IMR-90 (cell line): Measurements from ENCODE around the gene STK35. TPM values are rescaled to one million over a fixed set of nuclear protein-coding genes. Genes with fewer than 3 reads are reported as not detected.

Source experiments
- ATAC-seq: fragments of 200-7000 bp; cut with Tn5 transposase; 2 replicates; pipeline ENCODE4 v1.9.1; 2020; ENCODE audit warnings: low read depth, mild to moderate bottlenecking, moderate library complexity
- BruUV-seq: library from RNA; stranded (reverse); fragments of 400-500 nt; replicated peaks from 2 replicates; lab custom pipeline; 2021; lab: Mats Ljungman, UMichigan
- CTCF ChIA-PET: fragments of 300-600 bp; formaldehyde crosslinking; extraction: SDS; loops from one replicate; lab custom pipeline; 2021; ENCODE audit warnings: antibody characterized with exemption; lab: Yijun Ruan, JAX
- POLR2A ChIA-PET: fragments of 300-600 bp; sonication (Branson Sonifier 250); formaldehyde crosslinking; loops from one replicate; lab custom pipeline; 2022; ENCODE audit warnings: antibody characterized with exemption; ENCODE audit not compliant: unreplicated experiment; lab: Charles Lee
- DNase-seq: peaks from one replicate; pipeline ENCODE4 v3.0.0; 2013
- H2AFZ ChIP-seq: replicated peaks from 2 replicates; pipeline ENCODE3; 2013; ENCODE audit warnings: low read length, mild to moderate bottlenecking; ENCODE audit not compliant: poor library complexity
- H2AK5ac ChIP-seq: 2 replicates; pipeline ENCODE4 v1.6.1; 2013; ENCODE audit warnings: low read depth, low read length, inconsistent platforms
- H2AK9ac ChIP-seq: replicated peaks from 2 replicates; pipeline ENCODE3; 2013; ENCODE audit warnings: mild to moderate bottlenecking, low read depth, low read length, moderate library complexity; ENCODE audit not compliant: poor library complexity
- H2BK120ac ChIP-seq: 2 replicates; pipeline ENCODE4 v1.6.1; 2013; ENCODE audit warnings: low read depth, low read length, inconsistent platforms
- H2BK15ac ChIP-seq: 3 replicates; pipeline ENCODE4 v1.6.1; 2013; ENCODE audit warnings: low read depth, low read length, inconsistent platforms
- H2BK20ac ChIP-seq: 2 replicates; pipeline ENCODE4 v1.6.1; 2013; ENCODE audit warnings: low read depth, mild to moderate bottlenecking, inconsistent platforms, low read length, moderate library complexity
- H2BK5ac ChIP-seq: 2 replicates; pipeline ENCODE4 v1.6.1; 2013; ENCODE audit warnings: mild to moderate bottlenecking, low read depth, low read length, inconsistent platforms; ENCODE audit not compliant: poor library complexity, severe bottlenecking
- H3K14ac ChIP-seq: replicated peaks from 2 replicates; pipeline ENCODE4 v1.6.1; 2013; ENCODE audit warnings: low read depth, low read length, inconsistent platforms
- H3K18ac ChIP-seq: 2 replicates; pipeline ENCODE4 v1.6.1; 2013; ENCODE audit warnings: low read depth, low read length, control low read depth
- H3K23ac ChIP-seq: 2 replicates; pipeline ENCODE4 v1.6.1; 2013; ENCODE audit warnings: low read depth, low read length, inconsistent platforms
- H3K27ac ChIP-seq: 2 replicates; pipeline ENCODE4 v1.5.1; 2013; ENCODE audit warnings: mild to moderate bottlenecking, control low read depth, low read length; ENCODE audit not compliant: insufficient read depth
- H3K27me3 ChIP-seq: 2 replicates; pipeline ENCODE4 v1.6.1; 2013; ENCODE audit warnings: low read length; ENCODE audit not compliant: control insufficient read depth, insufficient read depth
- H3K36me3 ChIP-seq: 2 replicates; pipeline ENCODE4 v1.6.1; 2013; ENCODE audit warnings: low read length, mixed read lengths; ENCODE audit not compliant: control insufficient read depth, insufficient read depth
- H3K4ac ChIP-seq: 2 replicates; pipeline ENCODE4 v1.6.1; 2013; ENCODE audit warnings: low read depth, low read length, inconsistent platforms
- H3K4me1 ChIP-seq: 2 replicates; pipeline ENCODE4 v1.6.1; 2013; ENCODE audit warnings: low read length, mixed read lengths; ENCODE audit not compliant: control insufficient read depth, insufficient read depth
- H3K4me2 ChIP-seq: 2 replicates; pipeline ENCODE4 v1.6.1; 2013; ENCODE audit warnings: low read depth, mild to moderate bottlenecking, control low read depth, low read length, moderate library complexity
- H3K4me3 ChIP-seq: 2 replicates; pipeline ENCODE4 v1.5.1; 2013; ENCODE audit warnings: low read depth, mild to moderate bottlenecking, control low read depth, low read length, moderate library complexity; ENCODE audit not compliant: insufficient read depth
- H3K56ac ChIP-seq: 2 replicates; pipeline ENCODE4 v1.6.1; 2013; ENCODE audit warnings: low read length, inconsistent platforms; ENCODE audit not compliant: insufficient read depth; ENCODE audit errors: extremely low read depth
- H3K79me1 ChIP-seq, 2 experiments: 2 replicates each; pipeline ENCODE4 v1.6.1; 2013; ENCODE audit warnings: low read length in 2 of 2, inconsistent platforms in 1 of 2, low read depth in 1 of 2
- H3K9ac ChIP-seq: 2 replicates; pipeline ENCODE4 v1.6.1; 2013; ENCODE audit warnings: low read depth, low read length, control low read depth
- H3K9me1 ChIP-seq: 2 replicates; pipeline ENCODE4 v1.6.1; 2013; ENCODE audit warnings: low read length, inconsistent platforms; ENCODE audit not compliant: insufficient read depth
- H3K9me3 ChIP-seq: 2 replicates; pipeline ENCODE4 v1.6.1; 2013; ENCODE audit warnings: low read length; ENCODE audit not compliant: control insufficient read depth, insufficient read depth
- H4K20me1 ChIP-seq: 2 replicates; pipeline ENCODE4 v1.6.1; 2013; ENCODE audit warnings: low read length, inconsistent platforms; ENCODE audit not compliant: insufficient read depth
- H4K5ac ChIP-seq: 2 replicates; pipeline ENCODE4 v1.6.1; 2013; ENCODE audit warnings: mild to moderate bottlenecking, low read depth, low read length, control low read depth
- H4K8ac ChIP-seq, 2 experiments: 2 replicates each; pipeline ENCODE4 v1.6.1; 2013; ENCODE audit warnings: low read depth in 2 of 2, low read length in 2 of 2, control low read depth in 1 of 2, inconsistent platforms in 1 of 2
- H4K91ac ChIP-seq: 2 replicates; pipeline ENCODE4 v1.6.1; 2013; ENCODE audit warnings: low read depth, low read length, inconsistent platforms; ENCODE audit not compliant: insufficient read depth
- BHLHE40 ChIP-seq: fragments of 150-350 bp; IDR thresholded peaks from 2 replicates; pipeline ENCODE4 v1.6.1; 2016; ENCODE audit warnings: mild to moderate bottlenecking, low read depth, low read length
- CEBPB ChIP-seq: IDR thresholded peaks from 2 replicates; pipeline ENCODE4 v1.6.1; 2012; ENCODE audit warnings: low read depth, low read length, improper control_type of control experiment
- CHD1 ChIP-seq: IDR thresholded peaks from 2 replicates; pipeline ENCODE4 v1.6.1; 2012; ENCODE audit warnings: low read depth, low read length, improper control_type of control experiment
- FOS ChIP-seq: fragments of 150-350 bp; IDR thresholded peaks from 2 replicates; pipeline ENCODE4 v1.6.1; 2016; ENCODE audit warnings: low read depth, low read length
- MAFK ChIP-seq: IDR thresholded peaks from 2 replicates; pipeline ENCODE4 v1.6.1; 2012; ENCODE audit warnings: low read depth, low read length, improper control_type of control experiment
- MAZ ChIP-seq: IDR thresholded peaks from 2 replicates; pipeline ENCODE4 v1.6.1; 2012; ENCODE audit warnings: low read depth, mild to moderate bottlenecking, low read length, improper control_type of control experiment, moderate library complexity, borderline replicate concordance
- NFE2L2 ChIP-seq: fragments of 150-350 bp; IDR thresholded peaks from 2 replicates; pipeline ENCODE4 v1.6.1; 2016; ENCODE audit warnings: low read depth, mild to moderate bottlenecking, low read length
- RAD21 ChIP-seq: IDR thresholded peaks from 2 replicates; pipeline ENCODE4 v1.6.1; 2012; ENCODE audit warnings: low read length, improper control_type of control experiment
- RCOR1 ChIP-seq: IDR thresholded peaks from 2 replicates; pipeline ENCODE4 v1.6.1; 2012; ENCODE audit warnings: mild to moderate bottlenecking, low read length, improper control_type of control experiment; ENCODE audit not compliant: insufficient replicate concordance
- RFX5 ChIP-seq: IDR thresholded peaks from 2 replicates; pipeline ENCODE4 v1.8.0; 2012; ENCODE audit warnings: low read depth, mild to moderate bottlenecking, low read length, moderate library complexity
- SMC3 ChIP-seq: fragments of 150-350 bp; IDR thresholded peaks from 2 replicates; pipeline ENCODE4 v1.6.1; 2016; ENCODE audit warnings: low read depth, mild to moderate bottlenecking, antibody characterized with exemption, low read length, moderate library complexity
- WGBS, 2 experiments: methylation state at CpG; one replicate each; pipeline versions ENCODE4 v1.1.5 to v1.1.7; 2013; ENCODE audit warnings: missing lambda C conversion rate in 2 of 2; ENCODE audit not compliant: insufficient read length in 1 of 2; ENCODE audit errors: extremely low coverage in 2 of 2; 5-methylcytosine and 5-hydroxymethylcytosine counted together
- dilution Hi-C: fragments of 300-500 bp; cut with HindIII; formaldehyde crosslinking; loops from one replicate; pipeline ENCODE4 v1.14.3; 2018; ENCODE audit warnings: low sequenced_read_pairs; ENCODE audit not compliant: unreplicated experiment
- in situ Hi-C: fragments of 300-500 bp; cut with MboI; formaldehyde crosslinking; loops from 3 replicates; pipeline ENCODE4 v1.14.3; 2019; ENCODE audit warnings: low sequenced_read_pairs, inconsistent platforms, mixed read lengths
- intact Hi-C: fragments of 100-400 bp; cut with micrococcal nuclease; formaldehyde crosslinking; loops from 2 replicates; pipeline ENCODE4 v1.10.0; 2022
- polyA plus RNA-seq, 3 experiments: library from polyadenylated mRNA; depleted of rRNA; stranded (reverse); fragments of >200 nt; gene quantifications; 2 replicates each; pipeline ENCODE4 v1.2.3, GENCODE V29; 2012; ENCODE audit warnings: low replicate concordance in 1 of 3
- total RNA-seq: library from RNA; depleted of rRNA; stranded (reverse); fragments of >200 nt; gene quantifications from 2 replicates; pipeline ENCODE4 v1.2.3, GENCODE V29; 2012
- TF ChIP-seq, protein P1 (sequence below): fragments of 150-350 bp; IDR thresholded peaks from 2 replicates; pipeline ENCODE4 v1.6.1; 2016; ENCODE audit warnings: low read depth, mild to moderate bottlenecking, low read length, moderate library complexity, borderline replicate concordance
- TF ChIP-seq, protein P2 (sequence below): fragments of 150-350 bp; IDR thresholded peaks from 2 replicates; pipeline ENCODE4 v1.6.1; 2017; ENCODE audit warnings: mild to moderate bottlenecking, antibody characterized with exemption, low read length, low read depth
- TF ChIP-seq, protein P3 (sequence below): conservative IDR thresholded peaks from 2 replicates; pipeline ENCODE4 v1.5.1; 2012; ENCODE audit warnings: mild to moderate bottlenecking, low read depth, low read length, improper control_type of control experiment

Gene STK35
- total and polyA plus RNA-seq, 2 of the 4 experiments (the other 2 are of a cell fraction) = 11.1 to 12.0 TPM

DNA sequence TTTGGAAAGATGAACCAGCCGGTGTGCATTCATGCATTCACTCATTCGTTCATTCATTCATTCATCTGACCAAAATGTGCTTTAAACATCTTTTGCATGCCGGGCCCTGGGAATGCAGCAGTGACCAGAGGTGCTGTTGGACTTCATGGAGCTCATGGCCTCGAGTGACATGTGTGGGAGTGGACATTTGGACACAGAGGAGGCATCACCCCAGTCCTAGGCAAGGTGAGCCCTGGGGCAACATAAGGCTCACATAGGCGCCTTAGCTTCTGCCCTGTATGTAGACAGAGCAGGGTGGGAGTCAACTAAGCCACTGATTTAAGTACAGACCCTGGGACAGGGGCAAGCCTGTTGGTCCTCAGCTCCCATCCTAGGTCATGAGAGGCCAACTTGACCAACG, 71.6 kb downstream of the STK35 start:
- Histone ChIP-seq H3K56ac (no peak overlapping the region), H3K36me3 (no peaks in the 10 kb centered on the region), H2AK5ac (no peak overlapping the region), H4K5ac (no peak overlapping the region), H2BK20ac (no peak overlapping the region), H3K79me1 (no peaks in the 10 kb centered on the region), H3K4me2 (no peak overlapping the region), H3K9me3 (no peaks in the 10 kb centered on the region), H3K27ac (no peak overlapping the region), H2BK5ac (no peak overlapping the region), H3K4ac (no peak overlapping the region), H3K14ac (no peak overlapping the region), H3K23ac (no peak overlapping the region), H3K27me3 (peaks cover 32% of the 10 kb centered on the region), H3K9me1 (no peaks in the 10 kb centered on the region), H2AFZ (no peak overlapping the region), H3K4me1 (no peaks in the 10 kb centered on the region), H2AK9ac (no peak overlapping the region), H3K4me3 (no peak overlapping the region), H4K20me1 (no peaks in the 10 kb centered on the region), H3K18ac (no peak overlapping the region), H4K91ac (no peak overlapping the region), H2BK120ac (no peak overlapping the region), H4K8ac (no peak overlapping the region), H3K9ac (no peak overlapping the region), H2BK15ac (no peak overlapping the region)
- POLR2A ChIA-PET = no interaction called here
- ATAC-seq (no peak), DNase-seq (no peak)
- no TSS peak for BruUV-seq
- TF ChIP-seq RAD21 (no peak), NFE2L2 (no peak), BHLHE40 (no peak), MAZ (no peak), SMC3 (no peak), RCOR1 (no peak), MAFK (no peak), FOS (no peak), CEBPB (no peak), RFX5 (no peak), CHD1 (no peak)
- TF ChIP-seq, protein P1, sequence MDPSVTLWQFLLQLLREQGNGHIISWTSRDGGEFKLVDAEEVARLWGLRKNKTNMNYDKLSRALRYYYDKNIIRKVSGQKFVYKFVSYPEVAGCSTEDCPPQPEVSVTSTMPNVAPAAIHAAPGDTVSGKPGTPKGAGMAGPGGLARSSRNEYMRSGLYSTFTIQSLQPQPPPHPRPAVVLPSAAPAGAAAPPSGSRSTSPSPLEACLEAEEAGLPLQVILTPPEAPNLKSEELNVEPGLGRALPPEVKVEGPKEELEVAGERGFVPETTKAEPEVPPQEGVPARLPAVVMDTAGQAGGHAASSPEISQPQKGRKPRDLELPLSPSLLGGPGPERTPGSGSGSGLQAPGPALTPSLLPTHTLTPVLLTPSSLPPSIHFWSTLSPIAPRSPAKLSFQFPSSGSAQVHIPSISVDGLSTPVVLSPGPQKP = no peak
- TF ChIP-seq, protein P2, sequence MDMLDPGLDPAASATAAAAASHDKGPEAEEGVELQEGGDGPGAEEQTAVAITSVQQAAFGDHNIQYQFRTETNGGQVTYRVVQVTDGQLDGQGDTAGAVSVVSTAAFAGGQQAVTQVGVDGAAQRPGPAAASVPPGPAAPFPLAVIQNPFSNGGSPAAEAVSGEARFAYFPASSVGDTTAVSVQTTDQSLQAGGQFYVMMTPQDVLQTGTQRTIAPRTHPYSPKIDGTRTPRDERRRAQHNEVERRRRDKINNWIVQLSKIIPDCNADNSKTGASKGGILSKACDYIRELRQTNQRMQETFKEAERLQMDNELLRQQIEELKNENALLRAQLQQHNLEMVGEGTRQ = no peak
- TF ChIP-seq, protein P3, sequence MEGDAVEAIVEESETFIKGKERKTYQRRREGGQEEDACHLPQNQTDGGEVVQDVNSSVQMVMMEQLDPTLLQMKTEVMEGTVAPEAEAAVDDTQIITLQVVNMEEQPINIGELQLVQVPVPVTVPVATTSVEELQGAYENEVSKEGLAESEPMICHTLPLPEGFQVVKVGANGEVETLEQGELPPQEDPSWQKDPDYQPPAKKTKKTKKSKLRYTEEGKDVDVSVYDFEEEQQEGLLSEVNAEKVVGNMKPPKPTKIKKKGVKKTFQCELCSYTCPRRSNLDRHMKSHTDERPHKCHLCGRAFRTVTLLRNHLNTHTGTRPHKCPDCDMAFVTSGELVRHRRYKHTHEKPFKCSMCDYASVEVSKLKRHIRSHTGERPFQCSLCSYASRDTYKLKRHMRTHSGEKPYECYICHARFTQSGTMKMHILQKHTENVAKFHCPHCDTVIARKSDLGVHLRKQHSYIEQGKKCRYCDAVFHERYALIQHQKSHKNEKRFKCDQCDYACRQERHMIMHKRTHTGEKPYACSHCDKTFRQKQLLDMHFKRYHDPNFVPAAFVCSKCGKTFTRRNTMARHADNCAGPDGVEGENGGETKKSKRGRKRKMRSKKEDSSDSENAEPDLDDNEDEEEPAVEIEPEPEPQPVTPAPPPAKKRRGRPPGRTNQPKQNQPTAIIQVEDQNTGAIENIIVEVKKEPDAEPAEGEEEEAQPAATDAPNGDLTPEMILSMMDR = no peak
- 60% methylated on average over 1 of the region's 6 CpGs; no CpG with 5 or more reads in 1 of the 2 experiments for WGBS, 2 experiments
- dilution Hi-C loops = no loop called here
- intact Hi-C loops = loop anchor here (2.0 to 10.0 kb wide), 3 partner anchors 71 to 268 kb away; partner anchors contain the start of gene STK35
- CTCF ChIA-PET = interaction anchor here (1.1 to 2.6 kb wide), 10 partner anchors 9 to 409 kb away, joined by 3 to 13 read pairs (median 8); no protein-coding TSS in a partner anchor
- in situ Hi-C loops = loop anchor here (5.0 to 10.0 kb wide), 4 partner anchors 168 to 408 kb away; no protein-coding TSS in a partner anchor
